ENCODE measurements around the gene DHX38. TPM values are rescaled to one million over a fixed set of nuclear protein-coding genes. Genes with fewer than 3 reads are reported as not detected.
A peak's percentile ranks its signal among the peaks of the same experiment; 100 is the strongest.
"Not testable (repeated sequence)": the region's sequence is repeated elsewhere in the genome, so short reads cannot be mapped to it uniquely, and the experiment has no call there.

The DHX38 gene
- total RNA-seq, 1 experiment from 2014 or later: 33.6 TPM

GRCh38 chr16:72076991-72077706 lies 16.5 kb upstream of the DHX38 start:
- not testable (repeated sequence) for DNase-seq (ENCODE audit: extremely low read depth, low read depth)

GRCh38 chr16:72083778-72084404 lies 9.8 kb upstream of the DHX38 start:
- DNase-seq (ENCODE audit: extremely low read depth, low read depth): no peak

DNA sequence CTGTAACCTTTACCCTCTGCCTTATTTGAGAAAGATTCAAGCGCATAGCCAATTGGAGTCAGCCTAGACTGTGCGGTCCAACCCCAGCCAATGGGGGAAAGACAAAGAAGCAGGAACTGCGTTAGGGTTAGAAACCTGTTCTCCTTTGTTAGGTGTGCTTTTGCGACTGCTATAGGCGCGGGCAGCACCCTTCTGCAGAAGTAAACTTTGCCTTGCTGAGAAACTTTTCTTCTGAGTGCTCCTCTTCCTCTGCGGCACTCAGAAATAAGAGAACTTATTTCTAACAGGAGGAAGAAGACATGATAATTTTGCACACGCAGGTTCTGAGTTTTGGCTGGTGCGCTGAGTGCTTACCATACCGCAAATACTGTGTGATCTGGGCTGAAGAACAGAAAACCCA lies 9.2 kb upstream of the DHX38 start:
- no peak for DNase-seq (ENCODE audit: extremely low read depth, low read depth)

DNA sequence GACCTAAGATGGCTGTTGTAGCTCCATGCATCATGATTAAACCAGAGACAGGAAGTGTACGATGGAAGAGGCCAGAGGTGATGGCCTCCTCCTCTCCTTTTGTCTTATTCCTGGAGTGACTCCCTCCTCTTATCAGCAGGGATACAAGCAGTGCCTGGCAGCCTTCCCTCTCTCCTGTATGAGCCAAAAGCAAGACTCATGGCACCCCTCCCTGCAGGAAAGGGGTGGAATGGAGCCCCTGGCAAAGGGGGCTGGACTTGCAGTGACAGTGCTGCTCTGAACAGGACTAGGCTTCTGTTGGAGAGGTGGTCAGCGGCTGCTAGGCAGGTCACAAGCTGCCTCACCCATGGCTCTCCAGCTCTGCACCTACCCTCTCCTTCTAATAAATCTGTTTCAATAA lies 8.6 kb upstream of the DHX38 start:
- no peak for DNase-seq (ENCODE audit: extremely low read depth, low read depth)

DNA sequence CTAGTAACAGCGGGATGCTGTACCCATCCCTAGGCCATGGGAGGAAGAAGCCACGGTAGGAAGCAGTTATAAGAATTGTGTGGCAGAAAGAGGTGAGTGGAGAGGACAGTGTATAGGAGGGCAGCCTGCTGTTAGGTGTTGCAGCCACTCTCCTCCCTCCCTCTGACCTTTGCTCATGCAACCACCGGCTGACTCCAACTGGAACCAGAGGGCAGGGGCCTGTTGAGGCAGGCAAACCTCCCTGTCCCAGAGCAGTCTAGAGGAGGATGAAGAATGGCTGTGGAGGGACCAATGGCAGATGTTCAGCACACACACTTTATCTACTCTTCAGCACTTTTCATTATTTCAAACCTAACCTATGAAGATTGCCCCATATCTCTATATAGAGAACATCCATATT lies 2.4 kb upstream of the DHX38 start:
- no peak for DNase-seq (ENCODE audit: extremely low read depth, low read depth)

DNA sequence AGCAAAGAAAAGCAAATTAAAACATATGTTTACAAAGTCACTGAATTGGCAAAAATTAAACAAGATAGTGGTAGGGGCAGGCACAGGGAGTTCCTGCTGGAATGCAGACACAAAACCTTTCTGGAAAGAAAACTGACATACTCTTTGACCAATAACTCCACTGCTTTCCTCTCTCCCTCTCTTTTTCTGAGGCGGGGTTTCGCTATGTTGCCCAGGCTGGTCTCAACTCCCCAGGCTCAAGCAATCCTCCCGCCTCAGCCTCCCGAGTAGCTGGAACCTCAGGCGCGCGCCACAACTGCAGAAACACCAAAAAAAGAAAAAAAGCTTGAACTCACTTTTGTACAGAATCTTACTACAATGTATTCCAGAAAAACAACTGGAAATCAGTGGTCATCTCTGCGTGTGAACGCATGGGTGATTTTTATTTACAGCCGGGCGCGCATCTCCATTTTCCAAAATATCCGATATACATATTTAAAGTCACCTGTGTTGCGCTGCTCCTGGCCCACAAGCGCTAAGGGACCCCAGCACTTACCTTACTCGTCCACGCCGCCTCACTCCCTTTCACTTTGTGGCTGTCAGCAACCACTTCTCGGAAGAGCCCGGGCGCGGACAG lies 707 bp upstream of the DHX38 start:
- DNase-seq (ENCODE audit: extremely low read depth, low read depth): peak; percentile 17

DNA sequence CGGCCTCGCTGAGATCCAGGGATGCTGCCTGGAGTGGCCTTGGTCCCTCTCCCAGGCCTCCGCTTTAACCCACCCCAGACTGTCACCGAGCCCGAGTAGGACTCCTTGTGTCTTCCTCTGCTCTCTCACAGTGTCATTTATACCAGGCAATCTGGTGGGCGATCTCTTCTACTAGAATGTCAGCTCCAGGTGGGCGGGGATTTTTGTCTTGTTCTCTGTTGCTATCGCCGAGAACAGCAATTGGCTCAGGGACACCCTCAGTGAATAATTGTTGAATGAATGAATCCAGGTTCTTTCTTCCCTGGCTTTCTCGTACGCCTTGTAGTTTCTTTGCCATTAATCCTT lies 591 bp downstream of the DHX38 start:
- no peak for DNase-seq (ENCODE audit: extremely low read depth, low read depth)

DNA sequence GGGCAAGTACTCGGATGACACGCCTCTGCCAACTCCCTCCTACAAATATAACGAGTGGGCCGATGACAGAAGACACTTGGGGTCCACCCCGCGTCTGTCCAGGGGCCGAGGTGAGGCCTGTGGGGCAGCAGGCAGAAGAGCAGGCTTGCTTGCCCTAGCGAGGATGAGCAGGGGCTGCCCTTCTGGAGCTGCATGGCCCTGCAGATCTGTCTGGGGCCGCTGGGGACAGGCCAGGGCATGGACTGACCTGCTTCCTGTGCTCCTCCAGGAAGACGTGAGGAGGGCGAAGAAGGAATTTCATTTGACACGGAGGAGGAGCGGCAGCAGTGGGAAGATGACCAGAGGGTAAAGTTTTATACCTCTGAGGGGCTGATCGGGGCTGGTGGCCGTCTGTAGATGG lies 5.3 kb downstream of the DHX38 start:
- no peak for DNase-seq (ENCODE audit: extremely low read depth, low read depth)

GRCh38 chr16:72099377-72099818 lies 5.8 kb downstream of the DHX38 start:
- peak; percentile 49 for DNase-seq (ENCODE audit: extremely low read depth, low read depth)

GRCh38 chr16:72101195-72101594 lies 7.5 kb downstream of the DHX38 start:
- DNase-seq (ENCODE audit: extremely low read depth, low read depth): no peak

DNA sequence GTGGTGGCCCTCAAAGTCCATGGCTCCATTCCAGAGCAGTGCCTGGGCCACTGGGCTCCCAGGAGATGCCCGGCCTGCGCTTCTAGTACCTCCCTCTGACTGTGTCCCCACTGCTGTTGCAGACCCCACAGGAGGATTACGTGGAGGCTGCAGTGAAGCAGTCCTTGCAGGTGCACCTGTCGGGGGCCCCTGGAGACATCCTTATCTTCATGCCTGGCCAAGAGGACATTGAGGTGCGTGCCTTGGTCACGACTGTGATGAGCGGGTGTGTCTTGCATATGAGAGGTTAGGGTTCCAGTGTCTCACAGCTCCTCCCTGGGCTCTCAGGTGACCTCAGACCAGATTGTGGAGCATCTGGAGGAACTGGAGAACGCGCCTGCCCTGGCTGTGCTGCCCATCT lies 11.3 kb downstream of the DHX38 start:
- no peak for DNase-seq (ENCODE audit: extremely low read depth, low read depth)

GRCh38 chr16:72105978-72106377 lies 12.3 kb downstream of the DHX38 start:
- no peak for DNase-seq (ENCODE audit: extremely low read depth, low read depth)

DNA sequence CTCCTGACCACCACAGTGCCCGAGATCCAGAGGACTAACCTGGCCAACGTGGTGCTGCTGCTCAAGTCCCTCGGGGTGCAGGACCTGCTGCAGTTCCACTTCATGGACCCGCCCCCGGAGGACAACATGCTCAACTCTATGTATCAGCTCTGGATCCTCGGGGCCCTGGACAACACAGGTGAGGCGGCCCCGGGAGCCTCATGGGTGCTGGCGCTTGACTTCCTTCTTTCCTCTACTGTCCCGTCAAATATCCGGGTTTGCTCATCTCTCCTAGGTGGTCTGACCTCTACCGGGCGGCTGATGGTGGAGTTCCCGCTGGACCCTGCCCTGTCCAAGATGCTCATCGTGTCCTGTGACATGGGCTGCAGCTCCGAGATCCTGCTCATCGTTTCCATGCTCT lies 13.7 kb downstream of the DHX38 start:
- DNase-seq (ENCODE audit: extremely low read depth, low read depth): no peak

DNA sequence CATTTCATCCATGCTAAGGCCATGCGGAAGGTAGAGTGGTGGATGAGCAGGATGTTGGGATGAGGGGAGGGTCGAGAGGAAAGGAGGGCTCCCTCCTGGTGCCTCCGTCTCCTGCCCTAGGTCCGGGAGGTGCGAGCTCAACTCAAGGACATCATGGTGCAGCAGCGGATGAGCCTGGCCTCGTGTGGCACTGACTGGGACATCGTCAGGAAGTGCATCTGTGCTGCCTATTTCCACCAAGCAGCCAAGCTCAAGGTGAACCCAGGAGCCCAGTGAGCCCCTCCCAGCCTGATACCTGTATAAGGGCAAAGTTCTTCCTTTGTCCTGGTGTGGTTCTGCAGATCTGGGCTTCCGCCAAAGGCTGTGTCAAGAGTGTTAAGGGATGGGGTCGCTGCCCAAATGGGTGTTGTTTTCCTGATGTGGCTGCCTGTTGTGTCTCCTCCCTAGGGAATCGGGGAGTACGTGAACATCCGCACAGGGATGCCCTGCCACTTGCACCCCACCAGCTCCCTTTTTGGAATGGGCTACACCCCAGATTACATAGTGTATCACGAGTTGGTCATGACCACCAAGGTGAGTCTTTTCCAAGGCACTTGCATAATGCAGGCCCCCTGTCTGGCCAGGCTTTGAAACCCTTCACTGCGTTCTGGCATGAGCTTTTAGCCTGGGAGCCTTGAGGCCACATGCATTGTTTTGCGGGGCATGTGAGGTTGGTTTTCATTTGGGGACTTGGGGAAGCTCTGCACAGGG lies 14.9 kb downstream of the DHX38 start:
- no peak for DNase-seq (ENCODE audit: extremely low read depth, low read depth)

DNA sequence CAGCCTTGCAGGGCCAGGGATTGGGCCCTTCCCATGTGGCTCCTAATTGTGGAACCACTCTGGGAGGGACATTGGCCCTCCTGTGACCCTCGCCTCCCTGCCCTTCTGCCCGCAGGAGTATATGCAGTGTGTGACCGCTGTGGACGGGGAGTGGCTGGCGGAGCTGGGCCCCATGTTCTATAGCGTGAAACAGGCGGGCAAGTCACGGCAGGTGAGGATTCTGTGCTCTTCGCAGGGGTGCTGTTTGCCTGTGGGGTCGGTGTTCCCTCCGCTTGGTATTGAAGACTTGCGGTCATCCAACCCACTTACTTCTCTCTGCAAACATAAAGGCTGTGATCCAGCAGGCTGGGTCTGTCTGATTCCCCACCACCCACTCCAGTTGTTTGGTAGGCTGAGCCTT lies 15.7 kb downstream of the DHX38 start:
- no peak for DNase-seq (ENCODE audit: extremely low read depth, low read depth)

GRCh38 chr16:72109966-72110530 lies 16.4 kb downstream of the DHX38 start:
- no peak for DNase-seq (ENCODE audit: extremely low read depth, low read depth)

- DNase-seq (ENCODE audit: extremely low read depth, low read depth): no peak
Observed at GRCh38 chr16:72110662-72111615, 17.3 kb downstream of the DHX38 start.

DNA sequence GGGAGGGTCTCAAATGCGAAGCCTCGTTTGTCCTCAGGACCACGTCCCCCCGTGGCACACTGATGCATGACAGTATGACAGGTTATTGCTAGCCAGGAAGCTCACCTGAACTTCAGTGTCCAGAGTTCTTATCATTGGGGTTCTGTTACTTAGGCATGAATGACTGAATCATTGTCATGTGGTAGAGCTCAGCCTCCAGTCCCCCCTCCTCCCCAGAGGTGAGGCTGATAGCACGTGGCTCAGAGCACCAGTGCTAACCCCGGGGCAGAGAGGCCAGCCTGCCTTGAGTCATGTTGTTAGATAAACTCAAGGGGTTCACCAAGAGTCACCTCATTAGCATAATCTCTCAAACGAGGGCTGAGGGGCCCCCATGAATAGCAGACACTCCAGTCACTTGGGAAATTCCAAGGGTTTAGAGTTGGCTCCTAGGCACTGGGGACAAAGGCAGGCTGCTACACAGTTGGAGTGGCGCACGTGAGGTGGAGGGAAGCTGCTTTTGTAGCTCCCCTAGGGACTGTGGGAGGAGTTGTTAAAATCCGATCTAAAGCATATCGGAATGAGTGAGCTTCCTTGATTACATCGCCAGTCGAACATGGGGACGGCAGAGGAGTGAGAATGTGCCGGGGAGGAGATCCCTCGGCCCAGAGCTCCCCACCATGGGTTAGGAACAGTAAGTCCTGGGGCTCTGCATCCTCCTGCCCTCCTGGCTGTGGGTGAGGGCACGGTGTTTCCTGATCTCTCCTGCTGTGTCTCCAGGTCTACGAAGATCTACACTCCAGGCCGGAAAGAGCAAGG lies 18.2 kb downstream of the DHX38 start:
- no peak for DNase-seq (ENCODE audit: extremely low read depth, low read depth)

DNA sequence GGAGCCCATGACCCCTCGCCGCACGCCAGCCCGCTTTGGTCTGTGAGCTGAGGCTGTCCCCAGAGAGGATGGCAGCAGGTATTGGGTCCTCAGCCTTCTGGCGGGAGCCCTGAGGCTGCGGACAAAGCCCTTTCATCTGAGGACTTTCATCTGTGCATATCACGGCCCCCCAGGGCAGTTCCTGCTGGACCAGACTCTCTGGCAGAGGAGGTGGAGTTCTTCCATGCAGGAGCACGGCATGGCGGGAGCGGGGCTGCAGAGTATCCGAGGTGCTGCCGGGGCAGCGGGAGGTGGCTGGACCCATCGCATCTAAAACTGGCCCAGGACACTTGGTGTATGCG lies 18.8 kb downstream of the DHX38 start:
- DNase-seq (ENCODE audit: extremely low read depth, low read depth): no peak
